Measurements from ENCODE around the gene HPSE2. TPM values are rescaled to one million over a fixed set of nuclear protein-coding genes. Genes with fewer than 3 reads are reported as not detected.
A peak's percentile ranks its signal among the peaks of the same experiment; 100 is the strongest.

Gene HPSE2
- total RNA-seq, 1 donor from 2014 or later: not detected

- FAIRE-seq (no peak), DNase-seq (ENCODE audit: low read depth) (no peak)
- no peaks in the 10 kb centered on the region for H3K36me3 ChIP-seq (ENCODE audit: control insufficient read depth, insufficient read depth, low read length)
- H3K4me3 ChIP-seq (ENCODE audit: low read depth, low read length): no peak overlapping the region
- no peaks in the 10 kb centered on the region for H3K27me3 ChIP-seq (ENCODE audit: control insufficient read depth, insufficient read depth, low read length)
- no peak for TF ChIP-seq CTCF (IDR thresholded peaks at IDR 0.05; ENCODE audit: insufficient read depth, low read length, severe bottlenecking)
Observed at GRCh38 chr10:98901441-98902110, 334.1 kb downstream of the HPSE2 start.

GRCh38 chr10:98899018-98899417 lies 336.6 kb downstream of the HPSE2 start:
- TF ChIP-seq CTCF (IDR thresholded peaks at IDR 0.05; ENCODE audit: insufficient read depth, low read length, severe bottlenecking): no peak
- Histone ChIP-seq H3K36me3 (ENCODE audit: control insufficient read depth, insufficient read depth, low read length) (no peaks in the 10 kb centered on the region), H3K4me3 (ENCODE audit: low read depth, low read length) (no peak overlapping the region), H3K27me3 (ENCODE audit: control insufficient read depth, insufficient read depth, low read length) (no peaks in the 10 kb centered on the region)
- DNase-seq (ENCODE audit: low read depth) (no peak), FAIRE-seq (no peak)

- Histone ChIP-seq H3K4me3 (ENCODE audit: low read depth, low read length) (no peak overlapping the region), H3K36me3 (ENCODE audit: control insufficient read depth, insufficient read depth, low read length) (no peaks in the 10 kb centered on the region), H3K27me3 (ENCODE audit: control insufficient read depth, insufficient read depth, low read length) (no peaks in the 10 kb centered on the region)
- TF ChIP-seq CTCF (IDR thresholded peaks at IDR 0.05; ENCODE audit: insufficient read depth, low read length, severe bottlenecking): no peak
- no peak for FAIRE-seq
- DNase-seq (ENCODE audit: low read depth): no peak
Observed at GRCh38 chr10:98892523-98892922, 343.1 kb downstream of the HPSE2 start.

- peak; percentile 83 for DNase-seq (ENCODE audit: low read depth)
- Histone ChIP-seq H3K36me3 (ENCODE audit: control insufficient read depth, insufficient read depth, low read length) (no peaks in the 10 kb centered on the region), H3K4me3 (ENCODE audit: low read depth, low read length) (no peak overlapping the region), H3K27me3 (ENCODE audit: control insufficient read depth, insufficient read depth, low read length) (no peaks in the 10 kb centered on the region)
- no peak for TF ChIP-seq CTCF (IDR thresholded peaks at IDR 0.05; ENCODE audit: insufficient read depth, low read length, severe bottlenecking)
- no peak for FAIRE-seq
Observed at GRCh38 chr10:98886686-98887085, 349.0 kb downstream of the HPSE2 start.

- Histone ChIP-seq H3K36me3 (ENCODE audit: control insufficient read depth, insufficient read depth, low read length) (no peaks in the 10 kb centered on the region), H3K27me3 (ENCODE audit: control insufficient read depth, insufficient read depth, low read length) (no peaks in the 10 kb centered on the region), H3K4me3 (ENCODE audit: low read depth, low read length) (no peak overlapping the region)
- DNase-seq (ENCODE audit: low read depth): peak; percentile 48
- TF ChIP-seq CTCF (IDR thresholded peaks at IDR 0.05; ENCODE audit: insufficient read depth, low read length, severe bottlenecking): no peak
- no peak for FAIRE-seq
Observed at GRCh38 chr10:98885378-98885777, 350.3 kb downstream of the HPSE2 start.

- no peak overlapping the region for H3K4me3 ChIP-seq (ENCODE audit: low read depth, low read length)
- no peaks in the 10 kb centered on the region for H3K36me3 ChIP-seq (ENCODE audit: control insufficient read depth, insufficient read depth, low read length)
- no peaks in the 10 kb centered on the region for H3K27me3 ChIP-seq (ENCODE audit: control insufficient read depth, insufficient read depth, low read length)
- DNase-seq (ENCODE audit: low read depth) (no peak), FAIRE-seq (no peak)
- TF ChIP-seq CTCF (IDR thresholded peaks at IDR 0.05; ENCODE audit: insufficient read depth, low read length, severe bottlenecking): no peak
Observed at GRCh38 chr10:98881789-98882188, 353.9 kb downstream of the HPSE2 start.

Data from bronchial epithelial cell (primary cell).